ENCODE results near the gene ZSCAN5B. TPM values are rescaled to one million over a fixed set of nuclear protein-coding genes. Genes with fewer than 3 reads are reported as not detected.

Gene ZSCAN5B
- total RNA-seq, 1 experiment from 2014 or later = not detected

- H3K4ac ChIP-seq (ENCODE audit: low read depth, low read length) = no peak overlapping the region
- no peak overlapping the region for H4K91ac ChIP-seq (ENCODE audit: insufficient read length, low read depth, low read length)
- H3K9me3 ChIP-seq (ENCODE audit: control insufficient read depth, low read depth, low read length) = no peaks in the 10 kb centered on the region
- no peaks in the 10 kb centered on the region for H3K79me1 ChIP-seq (ENCODE audit: insufficient read depth, low read depth, low read length, poor library complexity, severe bottlenecking)
- no peak overlapping the region for H3K27ac ChIP-seq (ENCODE audit: insufficient read length, low read depth, low read length)
- no peak overlapping the region for H2AK5ac ChIP-seq (ENCODE audit: insufficient read length, low read length)
- H3K27me3 ChIP-seq (ENCODE audit: insufficient read depth, low read length) = no peaks in the 10 kb centered on the region
- H3K56ac ChIP-seq (ENCODE audit: insufficient read length, low read depth, low read length) = no peak overlapping the region
- no peak overlapping the region for H4K8ac ChIP-seq (replicated peaks; ENCODE audit: insufficient read length, low read depth, low read length)
- H3K79me2 ChIP-seq (ENCODE audit: insufficient read depth, low read length) = no peaks in the 10 kb centered on the region
- no peak for DNase-seq
- H2BK15ac ChIP-seq (ENCODE audit: low read depth, low read length) = no peak overlapping the region
- H3K36me3 Mint-ChIP-seq (ENCODE audit: insufficient read depth in 1 of 3, low read depth in 3 of 3) = no peaks in the 10 kb centered on the region
- no peak overlapping the region for H2BK5ac ChIP-seq (ENCODE audit: insufficient read length, low read length)
- no peak overlapping the region for H2AFZ ChIP-seq (ENCODE audit: low read length)
- H3K23ac ChIP-seq (ENCODE audit: insufficient read length, low read depth, low read length) = no peak overlapping the region
- H2BK120ac ChIP-seq (ENCODE audit: low read depth, low read length, poor library complexity, severe bottlenecking) = no peak overlapping the region
- no peak overlapping the region for H3K4me2 ChIP-seq (ENCODE audit: insufficient read depth, insufficient read length, low read length)
- H3K9ac ChIP-seq (ENCODE audit: extremely low read depth, insufficient read length, low read length) = no peak overlapping the region
- peaks cover 11% of the 10 kb centered on the region for H3K27me3 Mint-ChIP-seq (ENCODE audit: low read depth)
- H3K4me1 ChIP-seq (ENCODE audit: insufficient read depth, low read length) = no peaks in the 10 kb centered on the region
- peaks cover 4 to 13% of the 10 kb centered on the region in 2 experiments; a peak in 3 of 4 replicates for H3K4me1 Mint-ChIP-seq
- H3T11ph ChIP-seq (ENCODE audit: low read length) = no peak overlapping the region
- no peak overlapping the region for H2BK20ac ChIP-seq (ENCODE audit: low read depth, low read length, poor library complexity, severe bottlenecking)
- H4K20me1 ChIP-seq (ENCODE audit: control insufficient read depth, insufficient read depth, insufficient read length) = no peaks in the 10 kb centered on the region
- H4K5ac ChIP-seq (ENCODE audit: insufficient read length, low read depth, low read length) = no peak overlapping the region
- no peak overlapping the region for H3K27ac Mint-ChIP-seq
- H3K4me3 Mint-ChIP-seq = no peak overlapping the region
- no CpG with 5 or more reads among the region's 11 CpGs for WGBS (ENCODE audit: extremely low coverage, insufficient read length, low lambda C conversion rate)
- H3K18ac ChIP-seq (ENCODE audit: insufficient read length, low read depth, low read length) = no peak overlapping the region
- H2BK12ac ChIP-seq (ENCODE audit: insufficient read length, low read depth, low read length) = no peak overlapping the region
- no peak overlapping the region for H3K14ac ChIP-seq (ENCODE audit: insufficient read depth, low read length)
- peaks cover 0 to 4% of the 10 kb centered on the region in 2 experiments; a peak in 1 of 5 replicates for H3K9me3 Mint-ChIP-seq
- H3K23me2 ChIP-seq (ENCODE audit: insufficient read length, low read depth, low read length, poor library complexity, severe bottlenecking) = peaks cover 3% of the 10 kb centered on the region
- TF ChIP-seq, protein P1, sequence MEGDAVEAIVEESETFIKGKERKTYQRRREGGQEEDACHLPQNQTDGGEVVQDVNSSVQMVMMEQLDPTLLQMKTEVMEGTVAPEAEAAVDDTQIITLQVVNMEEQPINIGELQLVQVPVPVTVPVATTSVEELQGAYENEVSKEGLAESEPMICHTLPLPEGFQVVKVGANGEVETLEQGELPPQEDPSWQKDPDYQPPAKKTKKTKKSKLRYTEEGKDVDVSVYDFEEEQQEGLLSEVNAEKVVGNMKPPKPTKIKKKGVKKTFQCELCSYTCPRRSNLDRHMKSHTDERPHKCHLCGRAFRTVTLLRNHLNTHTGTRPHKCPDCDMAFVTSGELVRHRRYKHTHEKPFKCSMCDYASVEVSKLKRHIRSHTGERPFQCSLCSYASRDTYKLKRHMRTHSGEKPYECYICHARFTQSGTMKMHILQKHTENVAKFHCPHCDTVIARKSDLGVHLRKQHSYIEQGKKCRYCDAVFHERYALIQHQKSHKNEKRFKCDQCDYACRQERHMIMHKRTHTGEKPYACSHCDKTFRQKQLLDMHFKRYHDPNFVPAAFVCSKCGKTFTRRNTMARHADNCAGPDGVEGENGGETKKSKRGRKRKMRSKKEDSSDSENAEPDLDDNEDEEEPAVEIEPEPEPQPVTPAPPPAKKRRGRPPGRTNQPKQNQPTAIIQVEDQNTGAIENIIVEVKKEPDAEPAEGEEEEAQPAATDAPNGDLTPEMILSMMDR (conservative IDR thresholded peaks at IDR 0.05) = no peak
These were observed 23.0 kb downstream of the ZSCAN5B start for GRCh38 chr19:56174550-56174949.

All from H9 (cell line).